ENCODE results near the gene GATA3. TPM values are rescaled to one million over a fixed set of nuclear protein-coding genes. Genes with fewer than 3 reads are reported as not detected.

GATA3 gene
- total and polyA plus RNA-seq, 7 experiments from 2014 or later = 24.0 to 60.1 (median 33.4) TPM

GRCh38 chr10:8122611-8123369 lies 68.3 kb downstream of the GATA3 start:
- Mint-ChIP-seq H3K27ac (no peak overlapping the region), H3K27me3 (peaks cover 0 to 4% (median 0%) of the 10 kb centered on the region in 5 donors), H3K4me3 (no peak overlapping the region), H3K36me3 (peaks cover 0 to 5% (median 0%) of the 10 kb centered on the region in 5 donors), H3K9me3 (peaks cover 0 to 4% (median 0%) of the 10 kb centered on the region in 11 donors), H3K4me1 (peaks cover 0 to 2% (median 0%) of the 10 kb centered on the region in 7 donors)
- Histone ChIP-seq H3K9me3 (ENCODE audit: control insufficient read depth in 2 of 3, low read length in 3 of 3) (no peaks in the 10 kb centered on the region), H3K4me3 (ENCODE audit: low read length) (no peak overlapping the region), H3K27ac (ENCODE audit: low read depth, low read length) (no peak overlapping the region), H3K27me3 (ENCODE audit: control insufficient read depth in 2 of 2, insufficient read depth in 2 of 2, low read length in 2 of 2) (no peaks in the 10 kb centered on the region), H3K4me1 (ENCODE audit: control insufficient read depth in 2 of 2, insufficient read depth in 2 of 2, low read length in 2 of 2) (no peaks in the 10 kb centered on the region), H3K36me3 (ENCODE audit: control insufficient read depth in 2 of 3, insufficient read depth in 3 of 3, low read length in 3 of 3) (no peaks in the 10 kb centered on the region)
- DNase-seq = no peak
- POLR2A ChIA-PET = no interaction called here
- ATAC-seq = no peak
- CTCF ChIA-PET = no interaction called here
- intact Hi-C loops (cut with micrococcal nuclease) = no loop called here

- ATAC-seq (no peak), DNase-seq (no peak)
- intact Hi-C loops (cut with micrococcal nuclease) = no loop called here
Observed at GRCh38 chr10:8124436-8124835, 69.9 kb downstream of the GATA3 start.

More at GRCh38 chr10:8124436-8124835, 69.9 kb downstream of the GATA3 start:
- peaks cover 0 to 11% (median 0%) of the 10 kb centered on the region in 5 donors for H3K36me3 Mint-ChIP-seq
- no peak overlapping the region for H3K4me3 Mint-ChIP-seq
- H3K4me1 ChIP-seq (ENCODE audit: control insufficient read depth in 2 of 2, insufficient read depth in 2 of 2, low read length in 2 of 2) = no peaks in the 10 kb centered on the region
- ChIA-PET CTCF (no interaction called here), POLR2A (no interaction called here)
- no peak overlapping the region for H3K27ac ChIP-seq (ENCODE audit: low read depth, low read length)
- no peak overlapping the region for H3K4me3 ChIP-seq (ENCODE audit: low read length)
- no peaks in the 10 kb centered on the region for H3K36me3 ChIP-seq (ENCODE audit: control insufficient read depth in 2 of 3, insufficient read depth in 3 of 3, low read length in 3 of 3)
- H3K27me3 ChIP-seq (ENCODE audit: control insufficient read depth in 2 of 2, insufficient read depth in 2 of 2, low read length in 2 of 2) = no peaks in the 10 kb centered on the region
- H3K27me3 Mint-ChIP-seq = peaks cover 0 to 5% (median 0%) of the 10 kb centered on the region in 5 donors
- H3K27ac Mint-ChIP-seq = no peak overlapping the region
- H3K9me3 Mint-ChIP-seq = peaks cover 0 to 4% (median 0%) of the 10 kb centered on the region in 11 donors
- peaks cover 0 to 4% (median 0%) of the 10 kb centered on the region in 7 donors for H3K4me1 Mint-ChIP-seq
- H3K9me3 ChIP-seq (ENCODE audit: control insufficient read depth in 2 of 3, low read length in 3 of 3) = no peaks in the 10 kb centered on the region

Other genes starting within 250 kb of the GATA3 start
- 10 to 100 TPM; 15.3 to 23.9 (median 18.8) TPM for gene TAF3, start 236.2 kb upstream of the GATA3 start, total RNA-seq
- gene TAF3, start 236.2 kb upstream of the GATA3 start, polyA plus RNA-seq = 10 to 100 TPM; 12.2 to 20.0 TPM